T-helper 9 cell (primary cell): ENCODE data around the gene SRD5A1.

Source experiments
- DNase-seq: peaks from one replicate; pipeline ENCODE4 v3.0.0-alpha.2; 2020

Gene SRD5A1

DNA sequence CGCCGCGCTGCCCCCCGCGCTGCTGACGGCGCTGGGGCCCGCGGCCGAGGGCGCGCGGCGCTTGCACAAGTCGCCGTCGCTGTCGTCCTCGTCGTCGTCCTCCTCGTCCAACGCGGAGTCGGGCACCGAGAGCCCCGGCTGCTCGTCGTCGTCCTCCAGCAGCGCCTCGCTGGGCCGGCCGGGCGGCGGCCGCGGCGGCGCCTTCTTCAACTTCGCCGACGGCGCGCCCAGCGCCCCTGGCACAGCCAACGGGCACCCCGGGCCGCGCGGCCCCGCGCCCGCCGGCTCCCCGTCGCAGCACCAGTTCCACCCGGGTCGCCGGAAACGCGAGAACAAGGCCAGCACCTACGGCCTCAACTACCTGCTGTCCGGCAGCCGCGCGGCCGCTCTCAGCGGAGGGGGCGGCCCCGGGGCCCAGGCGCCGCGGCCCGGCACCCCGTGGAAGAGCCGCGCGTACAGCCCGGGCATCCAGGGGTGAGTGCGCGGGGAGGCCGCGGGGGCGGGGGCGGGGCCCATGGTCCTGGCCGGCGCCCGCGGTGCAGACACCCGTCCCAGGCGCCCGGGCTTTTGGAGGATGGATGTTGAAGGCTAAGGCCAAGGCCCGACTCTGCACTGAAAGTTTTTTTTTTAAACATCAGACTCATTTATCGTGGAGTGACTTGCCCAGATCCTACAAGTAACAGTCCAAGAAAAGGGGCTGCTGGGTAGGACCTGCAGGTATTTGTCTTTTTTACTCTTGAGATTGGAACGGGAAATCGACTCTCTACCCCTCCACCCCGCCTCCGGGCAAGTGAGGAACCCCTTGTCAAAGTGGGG is 81.2 kb downstream of the SRD5A1 start:
- peak; percentile 16 for DNase-seq

DNA sequence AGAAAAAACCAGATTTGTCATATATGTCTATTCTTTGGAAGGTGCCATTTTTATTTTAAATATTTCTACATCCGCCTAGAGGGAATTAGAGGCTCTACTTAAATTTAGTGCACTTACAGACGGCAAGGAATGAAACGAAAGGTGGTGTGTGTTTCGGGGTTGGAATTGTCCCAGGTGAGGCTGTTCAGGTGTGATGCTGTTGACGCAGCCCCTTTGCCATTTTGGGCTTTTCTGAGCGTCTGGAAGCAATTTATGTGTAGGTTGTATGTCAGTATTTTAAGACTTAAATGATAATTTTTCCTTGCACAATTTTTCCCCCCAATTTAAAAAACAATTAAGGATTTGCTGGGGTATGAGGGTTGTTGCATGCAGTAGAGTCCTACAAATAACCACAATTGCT is 82.0 kb downstream of the SRD5A1 start:
- DNase-seq, result no peak

DNA sequence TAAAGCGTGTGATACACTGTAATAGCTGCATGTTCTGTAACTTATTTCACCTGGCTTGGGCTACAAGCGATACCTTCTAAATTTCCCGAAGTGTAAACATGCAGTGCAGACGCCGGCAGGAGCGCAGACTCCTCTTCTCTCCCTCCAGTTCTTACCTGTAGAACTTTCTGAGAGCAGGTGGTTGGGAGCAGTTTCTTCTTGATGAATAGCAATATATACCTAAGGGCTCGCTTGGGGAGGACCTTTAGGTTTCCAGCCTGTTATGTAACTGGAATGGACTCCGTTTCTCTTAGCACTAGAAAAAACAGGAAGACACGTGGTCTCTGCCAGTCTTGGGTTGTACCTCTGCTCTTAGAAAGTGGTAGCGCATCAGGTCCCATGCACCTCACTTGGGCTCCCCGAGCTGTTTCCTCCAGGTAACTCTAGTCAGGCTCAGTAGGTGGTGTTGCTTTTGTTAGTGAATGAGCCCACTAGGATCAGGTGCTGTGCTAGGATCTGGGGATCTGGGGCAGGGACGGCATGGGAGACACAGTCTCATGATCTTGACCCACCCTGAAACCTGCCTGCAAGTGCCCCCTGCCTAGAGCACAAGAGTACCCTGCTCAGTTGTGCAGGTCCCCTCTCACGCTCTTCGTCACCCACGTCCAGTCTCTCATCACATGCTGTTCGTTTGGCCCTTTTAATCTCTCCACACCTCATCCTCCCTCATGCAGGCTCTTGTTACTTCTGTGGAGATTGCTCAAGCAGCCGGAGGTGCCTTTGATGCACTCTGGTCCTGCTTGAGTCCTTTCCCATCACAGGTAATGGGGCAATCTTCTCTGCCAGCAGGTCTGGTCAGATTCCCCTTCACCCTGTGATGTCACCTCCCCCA is 82.8 kb downstream of the SRD5A1 start:
- DNase-seq, result no peak

DNA sequence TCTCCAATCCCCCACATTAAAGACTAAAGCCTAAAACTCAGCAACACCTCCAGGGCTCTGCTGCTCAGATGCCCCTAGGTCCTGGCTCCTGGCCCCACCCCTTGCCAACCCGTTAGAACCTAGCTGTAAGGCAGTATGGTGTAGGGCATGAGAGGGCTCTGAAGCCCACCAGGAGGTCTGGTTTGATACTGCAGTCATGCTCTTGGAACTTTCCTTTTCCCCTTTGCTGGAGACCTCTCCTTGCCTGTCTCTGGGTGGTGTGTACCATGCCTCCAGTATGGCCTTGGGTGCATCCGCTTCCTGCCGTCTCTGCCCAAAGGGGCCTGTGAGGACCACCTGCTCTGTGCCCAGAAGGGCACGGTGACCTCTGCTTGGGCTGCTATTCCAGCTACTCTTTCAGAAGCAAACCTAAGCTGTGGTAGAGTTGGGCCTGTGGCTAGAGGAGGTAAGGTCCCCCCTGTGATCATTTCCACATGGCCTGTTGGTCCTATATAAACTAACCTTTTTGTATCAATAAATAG is 83.4 kb downstream of the SRD5A1 start:
- DNase-seq, result no peak

DNA sequence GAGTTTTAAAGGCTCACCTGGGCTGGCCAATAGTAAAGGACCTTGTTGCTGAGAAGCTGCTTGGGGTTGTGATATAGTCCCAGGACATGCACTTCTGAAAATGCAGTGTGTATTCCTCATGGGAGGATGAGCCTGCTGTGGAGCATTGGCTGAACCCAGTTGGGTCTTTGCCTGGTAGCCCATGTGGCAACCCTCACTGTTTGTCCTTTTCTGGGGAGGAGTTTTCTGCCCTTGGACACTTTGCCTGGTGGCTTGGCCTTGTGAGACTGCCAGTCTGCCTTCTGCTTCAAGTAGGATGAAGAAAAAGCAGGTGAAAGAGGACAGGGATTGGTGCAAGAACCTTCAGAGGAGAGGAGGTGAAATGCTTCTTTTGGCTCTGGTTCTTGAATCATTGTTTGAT is 84.0 kb downstream of the SRD5A1 start:
- DNase-seq, result no peak

DNA sequence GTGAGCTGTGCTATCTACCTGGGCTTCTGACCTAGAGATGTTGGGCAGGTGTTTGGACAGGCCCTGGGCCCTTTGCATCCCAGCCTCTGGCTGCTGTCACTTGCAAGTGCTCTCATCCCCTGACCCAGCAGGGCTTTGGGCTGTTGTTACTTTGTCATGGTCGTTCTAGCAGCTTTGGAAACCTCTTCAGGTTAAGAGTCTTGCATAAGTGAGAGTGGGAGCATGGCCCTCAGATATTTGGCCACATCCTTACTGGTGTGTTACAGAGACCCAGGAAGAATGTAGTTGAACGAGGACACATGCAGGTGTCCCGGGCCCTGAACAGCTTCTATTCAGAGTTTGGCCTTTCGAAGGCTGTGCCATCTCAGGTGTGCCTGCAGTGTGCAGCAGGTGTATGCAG is 84.4 kb downstream of the SRD5A1 start:
- no peak for DNase-seq

DNA sequence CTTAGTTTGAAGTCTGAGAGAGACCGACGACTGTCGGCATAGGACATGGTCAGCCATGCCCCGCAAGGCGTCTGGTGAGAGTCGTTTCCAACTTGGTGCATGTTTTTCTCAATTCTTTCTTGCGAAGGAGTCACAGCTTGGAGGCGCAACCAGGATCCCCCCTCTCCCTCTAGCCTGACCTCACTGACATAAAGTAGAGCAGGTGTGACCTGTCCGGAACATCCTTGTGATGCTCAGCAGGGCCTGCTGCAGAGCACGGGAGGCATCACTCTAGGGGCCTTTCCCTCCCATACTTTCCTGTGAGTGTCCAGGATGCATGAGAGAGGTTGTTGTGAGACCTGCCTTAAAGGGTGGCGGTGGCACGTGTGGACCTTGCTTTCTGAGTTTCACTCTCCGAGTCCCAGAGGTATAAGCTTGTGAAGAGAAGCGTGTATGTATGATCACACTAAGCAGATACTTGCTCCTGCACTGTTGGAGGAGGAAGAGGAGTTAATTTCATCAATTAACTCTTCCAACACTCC is 85.0 kb downstream of the SRD5A1 start:
- DNase-seq, result no peak

DNA sequence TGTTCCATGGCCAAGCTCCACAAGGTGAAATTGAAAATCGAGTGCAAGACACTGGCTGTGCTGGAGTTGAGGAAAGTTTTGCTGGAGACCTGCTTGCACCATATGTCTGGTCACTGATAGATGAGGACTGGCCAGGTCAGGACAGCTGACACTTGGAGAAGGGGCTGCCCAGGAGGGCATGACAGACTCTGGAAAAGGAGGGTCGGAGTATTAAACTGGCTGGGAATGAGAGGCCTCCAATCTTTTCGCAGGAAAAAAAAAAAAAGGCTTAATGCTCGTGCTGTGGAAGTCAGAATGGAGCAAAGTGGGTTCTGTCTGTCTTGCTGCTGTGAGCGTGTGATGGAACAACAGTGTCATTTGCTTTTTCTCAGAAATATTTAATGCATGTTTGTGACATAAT is 85.5 kb downstream of the SRD5A1 start:
- no peak for DNase-seq

DNA sequence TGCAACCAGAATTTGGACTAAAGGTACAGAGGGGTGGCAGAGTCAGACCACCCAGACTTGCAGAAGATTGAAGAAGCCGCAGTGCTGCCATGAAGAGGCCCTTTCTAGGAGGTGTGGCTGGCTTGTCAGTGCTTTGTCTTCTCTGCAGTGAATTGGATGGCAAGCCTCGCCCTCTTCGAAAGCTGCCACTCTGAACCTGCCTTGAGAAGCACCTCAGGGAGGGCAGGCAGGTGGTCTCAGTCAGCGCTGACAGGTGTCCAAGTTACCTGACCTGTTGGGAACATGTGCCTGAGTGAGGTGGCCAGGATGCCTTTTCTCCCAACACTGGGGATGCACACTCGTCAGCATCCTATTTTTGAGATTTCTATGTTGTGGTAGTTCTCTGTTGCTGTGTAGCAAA is 86.2 kb downstream of the SRD5A1 start:
- no peak for DNase-seq

DNA sequence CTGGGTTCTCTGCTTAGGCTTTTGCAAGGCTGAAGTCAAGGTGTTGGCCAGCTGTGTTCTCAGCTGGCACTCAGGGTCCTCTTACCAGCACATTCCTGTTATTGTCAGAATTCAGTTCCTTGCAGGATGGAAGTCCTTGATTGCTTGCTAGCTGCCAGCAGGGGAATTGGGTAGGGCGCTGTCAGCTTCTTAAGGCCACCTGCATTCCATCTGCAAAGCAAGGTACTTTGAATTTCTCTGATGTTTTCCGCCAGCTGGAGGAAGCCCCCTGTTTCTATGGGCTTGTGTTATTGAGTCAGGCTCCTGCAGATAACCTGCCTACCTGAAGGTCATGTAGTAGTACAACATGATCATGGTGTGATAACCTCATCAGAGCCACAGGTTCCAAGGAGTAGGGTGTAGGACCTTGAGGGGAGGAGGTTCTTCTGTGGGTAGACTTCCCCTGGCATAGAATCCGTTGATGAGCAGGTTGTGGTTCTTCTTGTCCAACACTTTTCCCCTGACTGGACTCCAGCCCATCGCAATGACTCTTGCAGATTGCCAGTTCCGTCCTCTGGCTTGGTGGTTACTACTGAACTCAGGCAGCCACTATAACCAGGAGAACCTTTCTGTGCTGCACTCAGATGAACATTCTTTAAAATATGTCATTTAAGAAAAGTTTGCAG is 86.8 kb downstream of the SRD5A1 start:
- no peak for DNase-seq

DNA sequence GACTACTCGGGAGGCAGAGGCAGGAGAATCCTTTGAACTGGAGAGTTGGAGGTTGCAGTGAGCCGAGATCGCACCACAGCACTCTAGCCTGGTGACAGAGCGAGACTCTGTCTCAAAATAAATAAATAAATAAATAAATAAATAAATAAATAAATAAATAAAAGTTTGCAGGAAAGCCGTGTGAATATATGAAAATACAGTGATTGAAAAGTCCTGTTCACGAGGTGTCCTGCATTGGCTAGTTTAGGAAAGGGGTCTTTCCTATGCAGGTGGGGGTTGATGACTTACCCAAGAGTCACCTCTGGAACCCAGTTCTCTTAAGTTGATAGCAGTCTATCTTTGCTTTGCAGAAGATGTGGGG is 87.3 kb downstream of the SRD5A1 start:
- DNase-seq, result no peak

DNA sequence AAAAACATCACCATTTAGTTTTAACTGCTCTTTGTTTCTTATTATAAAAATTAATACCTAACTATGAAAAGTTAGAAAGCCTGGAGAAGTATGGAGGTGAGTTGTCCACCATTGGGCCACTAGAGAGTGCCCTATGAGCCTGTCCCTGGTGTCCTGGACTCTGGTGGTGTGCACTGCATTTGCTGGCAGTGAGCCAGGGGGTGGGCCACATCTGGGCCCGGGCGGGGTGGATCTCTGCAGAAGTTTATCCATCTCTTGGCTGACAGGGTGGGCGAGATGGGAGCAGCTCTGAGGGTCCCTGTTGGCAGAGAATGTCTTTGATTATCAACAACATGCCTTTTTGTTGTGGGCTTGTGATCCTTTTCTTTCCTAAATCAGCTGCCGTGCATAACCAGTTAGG is 88.2 kb downstream of the SRD5A1 start:
- no peak for DNase-seq

DNA sequence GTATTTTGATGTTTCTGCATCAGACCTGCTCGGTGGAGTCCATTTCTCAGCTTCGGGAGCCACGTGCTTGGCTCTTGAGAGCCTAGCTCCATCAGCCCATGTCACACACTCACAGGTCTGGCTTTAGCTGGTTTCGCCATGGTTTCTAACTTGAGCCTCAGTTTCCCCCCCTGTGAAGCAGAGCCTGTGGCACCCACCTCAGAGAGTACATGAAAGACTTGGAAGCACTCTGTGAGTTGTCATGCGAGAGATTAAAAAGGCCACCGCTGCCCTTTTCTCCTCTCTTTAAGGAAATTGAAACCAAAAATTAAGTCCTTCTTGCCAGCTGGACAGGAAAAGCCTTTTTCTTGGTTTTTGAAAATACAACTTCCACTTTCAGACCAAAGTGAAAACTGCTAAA is 88.8 kb downstream of the SRD5A1 start:
- DNase-seq, result no peak

DNA sequence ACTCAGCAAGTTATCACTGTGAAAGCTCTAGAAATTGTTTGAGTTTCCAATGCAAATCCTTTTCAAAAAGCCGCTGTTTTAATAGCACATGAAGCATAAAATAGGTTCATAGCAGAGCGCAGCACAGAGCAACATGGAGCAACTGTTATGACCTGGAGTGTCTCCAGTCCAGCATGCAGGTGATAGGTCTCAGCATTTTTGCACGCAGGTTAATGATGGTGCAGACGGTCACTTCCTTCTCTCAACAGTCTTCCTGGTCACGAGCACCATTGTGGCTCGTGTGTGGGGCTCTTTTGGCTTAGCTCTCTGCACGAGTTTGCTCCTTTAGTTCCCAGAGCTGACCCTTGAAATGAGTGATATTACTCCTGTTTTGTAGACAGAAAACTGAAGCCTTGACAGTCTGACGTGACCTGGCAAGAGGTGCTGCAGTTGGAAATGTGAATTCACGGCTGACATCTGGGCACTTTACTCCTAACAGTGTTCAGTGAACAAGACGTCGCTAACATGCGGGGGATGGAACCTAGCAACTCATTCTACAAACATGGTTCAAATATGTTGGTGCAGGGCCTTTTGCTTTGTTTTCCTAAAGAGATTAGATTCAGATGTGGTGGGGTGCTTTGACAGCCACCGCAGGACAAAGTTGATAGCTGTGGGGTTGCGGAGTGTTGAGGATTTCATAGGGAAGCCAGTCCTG is 90.0 kb downstream of the SRD5A1 start:
- DNase-seq, result no peak

DNA sequence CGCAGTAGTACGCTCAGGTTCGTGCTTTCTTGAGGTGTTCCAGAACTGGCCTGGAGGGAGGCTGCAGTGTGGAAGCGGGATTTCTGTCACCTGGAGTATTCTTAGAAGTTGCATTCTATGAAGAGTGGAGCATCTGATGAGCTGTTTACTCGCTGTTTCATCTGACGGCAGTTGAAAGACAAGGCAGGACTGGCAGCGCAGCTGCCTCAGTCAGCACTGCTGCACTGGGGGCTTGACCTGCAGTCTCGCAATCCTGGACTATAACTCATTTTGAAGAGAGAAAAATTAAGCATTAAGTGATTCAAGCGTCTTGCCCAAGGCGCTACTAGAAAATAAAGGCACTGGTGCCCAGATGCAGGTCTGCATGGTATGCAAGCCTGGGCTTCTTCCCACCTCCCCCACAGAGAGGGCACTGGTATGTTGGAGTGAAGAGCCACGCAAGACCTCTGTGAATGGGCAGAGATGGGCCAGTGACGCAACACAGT is 90.6 kb downstream of the SRD5A1 start:
- DNase-seq, result no peak
